ENCODE data around the gene APOBEC3B.

DNA sequence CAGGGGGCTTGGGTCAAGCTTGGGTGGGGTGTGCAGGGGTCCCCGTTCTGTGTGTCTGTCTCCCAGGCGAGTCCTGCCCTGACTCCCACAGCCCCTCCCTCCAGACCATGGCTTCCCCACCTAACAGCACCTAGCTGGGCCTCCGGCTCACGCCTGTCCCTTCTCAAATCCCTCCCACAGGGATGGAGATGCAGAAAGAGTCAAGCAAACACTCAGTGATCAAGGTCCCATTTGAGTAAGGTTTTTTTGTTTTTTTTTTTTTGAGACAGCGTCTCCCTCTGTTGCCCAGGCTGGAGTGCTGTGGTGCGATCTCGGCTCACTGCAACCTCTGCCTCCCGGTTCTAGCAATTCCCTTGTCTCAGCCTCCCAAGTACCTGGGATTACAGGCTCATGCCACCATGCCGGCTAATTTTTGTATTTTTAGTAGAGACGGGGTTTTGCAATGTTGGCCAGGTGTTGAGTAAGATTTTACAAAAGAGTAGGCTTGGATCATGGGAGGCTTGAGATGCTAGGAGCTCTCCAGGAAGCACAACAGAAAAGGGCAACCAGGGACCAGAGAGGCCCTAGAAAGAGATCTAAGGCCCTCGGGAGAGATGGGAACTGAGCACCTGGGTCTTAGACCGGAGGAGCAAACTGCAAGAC lies 44.5 kb downstream of the APOBEC3B start:
- TF ChIP-seq, protein P1, sequence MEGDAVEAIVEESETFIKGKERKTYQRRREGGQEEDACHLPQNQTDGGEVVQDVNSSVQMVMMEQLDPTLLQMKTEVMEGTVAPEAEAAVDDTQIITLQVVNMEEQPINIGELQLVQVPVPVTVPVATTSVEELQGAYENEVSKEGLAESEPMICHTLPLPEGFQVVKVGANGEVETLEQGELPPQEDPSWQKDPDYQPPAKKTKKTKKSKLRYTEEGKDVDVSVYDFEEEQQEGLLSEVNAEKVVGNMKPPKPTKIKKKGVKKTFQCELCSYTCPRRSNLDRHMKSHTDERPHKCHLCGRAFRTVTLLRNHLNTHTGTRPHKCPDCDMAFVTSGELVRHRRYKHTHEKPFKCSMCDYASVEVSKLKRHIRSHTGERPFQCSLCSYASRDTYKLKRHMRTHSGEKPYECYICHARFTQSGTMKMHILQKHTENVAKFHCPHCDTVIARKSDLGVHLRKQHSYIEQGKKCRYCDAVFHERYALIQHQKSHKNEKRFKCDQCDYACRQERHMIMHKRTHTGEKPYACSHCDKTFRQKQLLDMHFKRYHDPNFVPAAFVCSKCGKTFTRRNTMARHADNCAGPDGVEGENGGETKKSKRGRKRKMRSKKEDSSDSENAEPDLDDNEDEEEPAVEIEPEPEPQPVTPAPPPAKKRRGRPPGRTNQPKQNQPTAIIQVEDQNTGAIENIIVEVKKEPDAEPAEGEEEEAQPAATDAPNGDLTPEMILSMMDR (conservative IDR thresholded peaks at IDR 0.05) = no peak
- no peak for TF ChIP-seq ZFX (IDR thresholded peaks at IDR 0.05)

Data from C4-2B (cell line).